Neural cell (in vitro differentiated cells): ENCODE data around the gene NTNG1. TPM values are rescaled to one million over a fixed set of nuclear protein-coding genes. Genes with fewer than 3 reads are reported as not detected.

ENCODE experiments used
- H2AFZ ChIP-seq: fragments of 200-600, 300-800 bp; sonication (generic), shearing (Covaris generic); 2 replicates; pipeline ENCODE4 v1.6.0; 2014; ENCODE audit warnings: low read depth, mild to moderate bottlenecking, antibody characterized with exemption, low read length, moderate library complexity
- H3F3A ChIP-seq: fragments of 200-600 bp; shearing (Covaris generic); 2 replicates; pipeline ENCODE4 v1.6.1; 2016; ENCODE audit warnings: mild to moderate bottlenecking, moderate library complexity, mixed read lengths, antibody characterized with exemption, low read length; ENCODE audit not compliant: insufficient read depth, poor library complexity, severe bottlenecking
- H3K27ac ChIP-seq: fragments of 200-600, 300-800 bp; sonication (generic), shearing (Covaris generic); 2 replicates; pipeline ENCODE4 v1.5.1; 2014; ENCODE audit warnings: mild to moderate bottlenecking, low read length, moderate library complexity
- H3K27me3 ChIP-seq: fragments of 300-800, 200-600 bp; sonication (generic), shearing (Covaris generic); 2 replicates; pipeline ENCODE4 v1.6.0; 2014; ENCODE audit warnings: mild to moderate bottlenecking, low read depth, low read length, moderate library complexity; ENCODE audit not compliant: insufficient read depth
- H3K36me3 ChIP-seq: fragments of 300-800, 200-600 bp; sonication (generic), shearing (Covaris generic); 2 replicates; pipeline ENCODE4 v1.5.1; 2014; ENCODE audit warnings: mild to moderate bottlenecking, antibody characterized with exemption, low read length, moderate library complexity; ENCODE audit not compliant: insufficient read depth
- H3K4me2 ChIP-seq: fragments of 300-800, 200-600 bp; sonication (generic), shearing (Covaris generic); 2 replicates; pipeline ENCODE4 v1.6.0; 2014; ENCODE audit warnings: mild to moderate bottlenecking, low read length
- H3K4me3 ChIP-seq: fragments of 300-800, 200-600 bp; sonication (generic), shearing (Covaris generic); 2 replicates; pipeline ENCODE4 v1.5.1; 2014; ENCODE audit warnings: mild to moderate bottlenecking, low read length, moderate library complexity
- H3K79me2 ChIP-seq: fragments of 200-600 bp; shearing (Covaris generic); replicated peaks from 2 replicates; pipeline ENCODE4 v1.6.0; 2014; ENCODE audit warnings: mild to moderate bottlenecking, low read length, moderate library complexity; ENCODE audit not compliant: insufficient read depth
- H3K9ac ChIP-seq: fragments of 300-800, 200-600 bp; sonication (generic), shearing (Covaris generic); 2 replicates; pipeline ENCODE4 v1.6.1; 2016; ENCODE audit warnings: mild to moderate bottlenecking, low read length, mixed read lengths
- H3K9me2 ChIP-seq: fragments of 200-600 bp; shearing (Covaris generic); 2 replicates; pipeline ENCODE4 v1.6.1; 2016; ENCODE audit warnings: mild to moderate bottlenecking, low read length, mixed read lengths; ENCODE audit not compliant: insufficient read depth
- H3K9me3 ChIP-seq: fragments of 200-600, 300-800 bp; sonication (generic), shearing (Covaris generic); 2 replicates; pipeline ENCODE4 v1.6.1; 2016; ENCODE audit warnings: mild to moderate bottlenecking, mixed run types, low read length, moderate library complexity, mixed read lengths
- H4K20me1 ChIP-seq: fragments of 200-600 bp; shearing (Covaris generic); 2 replicates; pipeline ENCODE4 v1.6.1; 2016; ENCODE audit warnings: mild to moderate bottlenecking, mixed run types; ENCODE audit not compliant: insufficient read depth
- EP300 ChIP-seq: fragments of 450-650 bp; conservative IDR thresholded peaks from 2 replicates; pipeline ENCODE4 v1.6.1; 2014; ENCODE audit warnings: antibody characterized with exemption, mild to moderate bottlenecking, moderate library complexity; ENCODE audit not compliant: poor library complexity, severe bottlenecking
- EZH2 ChIP-seq: fragments of 200-600, 300-800 bp; shearing (Covaris generic), sonication (generic); IDR thresholded peaks from 2 replicates; pipeline ENCODE4 v1.6.1; 2014; ENCODE audit warnings: antibody characterized with exemption, low read length, borderline replicate concordance, mild to moderate bottlenecking; ENCODE audit not compliant: insufficient read depth, poor library complexity, severe bottlenecking
- MXI1 ChIP-seq: fragments of 450-650 bp; conservative IDR thresholded peaks from 2 replicates; pipeline ENCODE4 v1.6.1; 2014; ENCODE audit warnings: antibody characterized with exemption, mild to moderate bottlenecking; ENCODE audit not compliant: poor library complexity, severe bottlenecking
- POLR2AphosphoS5 ChIP-seq: IDR thresholded peaks from 2 replicates; pipeline ENCODE4 v1.6.1; 2012
- RAD21 ChIP-seq: fragments of 450-650 bp; conservative IDR thresholded peaks from 2 replicates; pipeline ENCODE4 v1.6.1; 2014; ENCODE audit warnings: antibody characterized with exemption, mild to moderate bottlenecking, moderate library complexity
- SMC3 ChIP-seq: fragments of 450-650 bp; conservative IDR thresholded peaks from 2 replicates; pipeline ENCODE4 v1.6.1; 2014; ENCODE audit warnings: antibody characterized with exemption, mild to moderate bottlenecking, moderate library complexity; ENCODE audit not compliant: poor library complexity
- TAF1 ChIP-seq: IDR thresholded peaks from 2 replicates; pipeline ENCODE4 v1.6.1; 2012; ENCODE audit warnings: low read depth
- polyA plus RNA-seq: library from polyadenylated mRNA; depleted of rRNA; stranded (reverse); fragments of >200 nt; gene quantifications from 2 replicates; pipeline ENCODE4 v1.2.3, GENCODE V29; 2014
- TF ChIP-seq, protein P1 (sequence below): IDR thresholded peaks from 2 replicates; pipeline ENCODE4 v1.6.1; 2012; ENCODE audit warnings: borderline replicate concordance
- TF ChIP-seq, protein P2 (sequence below): fragments of 450-650 bp; IDR thresholded peaks from 2 replicates; pipeline ENCODE4 v1.5.1; 2014; ENCODE audit warnings: antibody characterized with exemption, mild to moderate bottlenecking, moderate library complexity; ENCODE audit not compliant: poor library complexity, severe bottlenecking

NTNG1 gene
- polyA plus RNA-seq, 1 donor from 2014 or later, result not detected

DNA sequence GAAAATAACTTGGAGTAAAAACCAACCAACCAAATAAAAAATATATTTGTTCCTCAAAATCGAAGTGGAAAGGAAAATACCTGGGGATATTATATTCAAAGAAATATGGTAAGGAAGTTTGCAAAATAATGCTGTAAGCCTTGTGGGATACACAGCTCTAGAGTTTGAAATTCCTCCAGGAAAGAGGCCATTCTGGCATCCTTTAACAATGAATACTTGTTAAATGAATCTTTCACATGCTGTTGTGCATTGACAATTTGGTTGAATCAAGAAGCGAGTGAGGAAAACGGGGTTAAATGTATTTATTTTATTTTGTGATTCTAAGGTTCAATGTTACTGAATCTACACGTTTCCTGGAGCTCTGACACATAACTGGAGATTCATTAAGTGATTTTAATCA lies 30.5 kb upstream of the NTNG1 start:
- Histone ChIP-seq H3K4me2 (no peak overlapping the region), H3K4me3 (no peak overlapping the region), H2AFZ (no peak overlapping the region)

DNA sequence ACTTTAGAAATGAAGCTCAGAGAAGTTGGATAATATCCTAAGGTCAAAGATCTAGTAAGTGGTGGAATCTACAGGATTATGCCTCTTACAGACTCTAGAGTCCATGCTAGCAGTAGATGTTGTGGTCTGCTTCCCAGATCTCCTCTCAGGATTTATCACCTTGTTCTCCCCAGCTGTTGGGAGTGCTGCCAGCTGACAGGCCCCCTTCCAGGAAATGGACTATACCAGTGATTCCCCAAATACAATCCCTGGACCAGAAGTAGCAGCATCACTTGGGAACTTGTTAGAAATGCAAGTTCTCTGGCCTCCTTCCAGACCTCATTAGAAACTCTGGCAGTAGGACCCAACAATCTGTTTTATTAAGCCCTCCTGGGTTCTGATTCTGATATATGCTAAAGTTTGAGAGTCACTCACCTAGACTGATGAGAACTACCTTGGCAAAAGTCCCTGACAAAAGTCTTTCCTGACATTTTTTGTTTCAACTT lies 24.5 kb upstream of the NTNG1 start:
- Histone ChIP-seq H3K9me3 (no peaks in the 10 kb centered on the region), H3K79me2 (no peaks in the 10 kb centered on the region), H3K9me2 (no peaks in the 10 kb centered on the region), H4K20me1 (no peaks in the 10 kb centered on the region), H3K27me3 (no peaks in the 10 kb centered on the region), H3K27ac (no peak overlapping the region), H3K9ac (no peak overlapping the region), H3K4me3 (no peak overlapping the region), H3K4me2 (no peak overlapping the region), H3K36me3 (no peaks in the 10 kb centered on the region), H2AFZ (no peak overlapping the region), H3F3A (no peaks in the 10 kb centered on the region)
- TF ChIP-seq EZH2 (no peak), EP300 (no peak), RAD21 (no peak), SMC3 (no peak), MXI1 (no peak), TAF1 (no peak), POLR2AphosphoS5 (no peak)
- TF ChIP-seq, protein P1, sequence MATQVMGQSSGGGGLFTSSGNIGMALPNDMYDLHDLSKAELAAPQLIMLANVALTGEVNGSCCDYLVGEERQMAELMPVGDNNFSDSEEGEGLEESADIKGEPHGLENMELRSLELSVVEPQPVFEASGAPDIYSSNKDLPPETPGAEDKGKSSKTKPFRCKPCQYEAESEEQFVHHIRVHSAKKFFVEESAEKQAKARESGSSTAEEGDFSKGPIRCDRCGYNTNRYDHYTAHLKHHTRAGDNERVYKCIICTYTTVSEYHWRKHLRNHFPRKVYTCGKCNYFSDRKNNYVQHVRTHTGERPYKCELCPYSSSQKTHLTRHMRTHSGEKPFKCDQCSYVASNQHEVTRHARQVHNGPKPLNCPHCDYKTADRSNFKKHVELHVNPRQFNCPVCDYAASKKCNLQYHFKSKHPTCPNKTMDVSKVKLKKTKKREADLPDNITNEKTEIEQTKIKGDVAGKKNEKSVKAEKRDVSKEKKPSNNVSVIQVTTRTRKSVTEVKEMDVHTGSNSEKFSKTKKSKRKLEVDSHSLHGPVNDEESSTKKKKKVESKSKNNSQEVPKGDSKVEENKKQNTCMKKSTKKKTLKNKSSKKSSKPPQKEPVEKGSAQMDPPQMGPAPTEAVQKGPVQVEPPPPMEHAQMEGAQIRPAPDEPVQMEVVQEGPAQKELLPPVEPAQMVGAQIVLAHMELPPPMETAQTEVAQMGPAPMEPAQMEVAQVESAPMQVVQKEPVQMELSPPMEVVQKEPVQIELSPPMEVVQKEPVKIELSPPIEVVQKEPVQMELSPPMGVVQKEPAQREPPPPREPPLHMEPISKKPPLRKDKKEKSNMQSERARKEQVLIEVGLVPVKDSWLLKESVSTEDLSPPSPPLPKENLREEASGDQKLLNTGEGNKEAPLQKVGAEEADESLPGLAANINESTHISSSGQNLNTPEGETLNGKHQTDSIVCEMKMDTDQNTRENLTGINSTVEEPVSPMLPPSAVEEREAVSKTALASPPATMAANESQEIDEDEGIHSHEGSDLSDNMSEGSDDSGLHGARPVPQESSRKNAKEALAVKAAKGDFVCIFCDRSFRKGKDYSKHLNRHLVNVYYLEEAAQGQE, result no peak
- TF ChIP-seq, protein P2, sequence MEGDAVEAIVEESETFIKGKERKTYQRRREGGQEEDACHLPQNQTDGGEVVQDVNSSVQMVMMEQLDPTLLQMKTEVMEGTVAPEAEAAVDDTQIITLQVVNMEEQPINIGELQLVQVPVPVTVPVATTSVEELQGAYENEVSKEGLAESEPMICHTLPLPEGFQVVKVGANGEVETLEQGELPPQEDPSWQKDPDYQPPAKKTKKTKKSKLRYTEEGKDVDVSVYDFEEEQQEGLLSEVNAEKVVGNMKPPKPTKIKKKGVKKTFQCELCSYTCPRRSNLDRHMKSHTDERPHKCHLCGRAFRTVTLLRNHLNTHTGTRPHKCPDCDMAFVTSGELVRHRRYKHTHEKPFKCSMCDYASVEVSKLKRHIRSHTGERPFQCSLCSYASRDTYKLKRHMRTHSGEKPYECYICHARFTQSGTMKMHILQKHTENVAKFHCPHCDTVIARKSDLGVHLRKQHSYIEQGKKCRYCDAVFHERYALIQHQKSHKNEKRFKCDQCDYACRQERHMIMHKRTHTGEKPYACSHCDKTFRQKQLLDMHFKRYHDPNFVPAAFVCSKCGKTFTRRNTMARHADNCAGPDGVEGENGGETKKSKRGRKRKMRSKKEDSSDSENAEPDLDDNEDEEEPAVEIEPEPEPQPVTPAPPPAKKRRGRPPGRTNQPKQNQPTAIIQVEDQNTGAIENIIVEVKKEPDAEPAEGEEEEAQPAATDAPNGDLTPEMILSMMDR, result no peak

More for the DNA sequence above, 30.5 kb upstream of the NTNG1 start:
- Histone ChIP-seq H3K36me3 (no peaks in the 10 kb centered on the region), H4K20me1 (no peaks in the 10 kb centered on the region), H3K9me3 (no peaks in the 10 kb centered on the region), H3K9me2 (no peaks in the 10 kb centered on the region), H3K27ac (no peak overlapping the region), H3K9ac (no peak overlapping the region), H3K79me2 (no peaks in the 10 kb centered on the region), H3F3A (no peaks in the 10 kb centered on the region), H3K27me3 (no peaks in the 10 kb centered on the region)
- no peak for TF ChIP-seq POLR2AphosphoS5
- TF ChIP-seq TAF1, result no peak
- TF ChIP-seq, protein P2, result no peak
- TF ChIP-seq MXI1, result no peak
- TF ChIP-seq EZH2, result no peak
- no peak for TF ChIP-seq EP300
- TF ChIP-seq, protein P1, result no peak
- TF ChIP-seq RAD21, result no peak
- no peak for TF ChIP-seq SMC3
